ENCODE results near the gene CHSY1.

DNA sequence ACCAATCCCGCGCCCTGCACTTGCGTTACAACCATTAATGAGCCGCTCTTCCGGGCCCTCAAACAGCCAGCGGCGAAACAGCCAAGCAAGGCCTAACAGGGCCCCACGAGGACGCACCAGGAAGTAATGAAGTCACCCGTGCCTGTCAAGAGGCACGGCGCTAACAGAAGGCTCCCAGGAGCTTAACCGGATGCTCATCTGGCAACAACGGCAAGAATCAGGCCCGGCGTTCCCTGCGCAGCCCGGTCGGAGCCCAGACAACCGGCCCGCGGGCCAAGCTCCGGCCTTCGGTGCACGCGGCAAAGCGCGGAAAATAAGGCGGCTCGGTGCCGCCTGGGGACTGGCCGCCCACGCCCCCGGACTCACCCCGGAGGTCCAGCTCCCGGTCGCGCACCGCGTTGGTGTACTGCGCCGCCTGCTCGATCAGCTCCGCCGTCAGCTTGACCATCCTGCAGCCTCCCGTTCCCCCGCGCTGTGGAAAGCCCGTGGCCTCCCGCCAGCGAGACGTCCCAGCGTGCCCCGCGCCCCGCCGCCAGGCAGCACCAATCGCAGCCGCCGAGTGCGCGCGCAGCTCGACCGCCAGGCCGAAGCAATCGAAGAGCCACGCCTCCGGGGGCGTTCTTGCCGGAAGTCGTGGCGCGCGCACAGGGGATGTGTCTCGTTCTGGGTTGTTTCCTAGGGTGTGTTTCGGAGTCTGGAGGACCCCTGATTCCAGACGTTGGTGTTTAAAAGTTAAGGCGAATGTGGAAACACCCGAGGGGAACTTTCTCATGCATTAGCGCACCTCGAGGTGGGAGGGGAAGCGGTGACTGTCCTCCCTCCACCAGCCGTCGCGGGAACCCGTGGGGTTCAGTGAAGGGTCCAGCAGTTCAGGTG lies 43.1 kb upstream of the CHSY1 start, which contains the start of gene SNRPA1:
- TF ChIP-seq CTCF (IDR thresholded peaks at IDR 0.05) = peak in 1 of 3 experiments; percentile 26
- no peak for TF ChIP-seq POLR2A (IDR thresholded peaks at IDR 0.05)

Measured in testis (tissue), 2 donors.